Pons (tissue), 1 donor: ENCODE measurements around the gene SLC16A10.
"Not testable (repeated sequence)": the region's sequence is repeated elsewhere in the genome, so short reads cannot be mapped to it uniquely, and the experiment has no call there.

Experiments used
- DNase-seq: peaks from one replicate; pipeline ENCODE4 v3.0.0-alpha.2; 2016; ENCODE audit warnings: low spot score

The SLC16A10 gene

GRCh38 chr6:111087106-111087835 is at the start of gene SLC16A10:
SLC16A10 (plus strand) TSS chr6:111087503; CDS start chr6:111087753, 250 bp downstream.
- no peak for DNase-seq

GRCh38 chr6:111038534-111039252 is 48.6 kb upstream of the SLC16A10 start:
- DNase-seq: no peak

- no peak for DNase-seq
Observed at GRCh38 chr6:111041917-111042316, 45.4 kb upstream of the SLC16A10 start.

GRCh38 chr6:111047244-111047643 is 40.1 kb upstream of the SLC16A10 start:
- DNase-seq: no peak

GRCh38 chr6:111050261-111051023 is 36.9 kb upstream of the SLC16A10 start:
- no peak for DNase-seq

- no peak for DNase-seq
Observed at GRCh38 chr6:111052171-111052570, 35.1 kb upstream of the SLC16A10 start.

- peak; percentile 19 for DNase-seq
Observed at GRCh38 chr6:111057074-111057752, 30.1 kb upstream of the SLC16A10 start.

- no peak for DNase-seq
Observed at GRCh38 chr6:111061508-111061907, 25.8 kb upstream of the SLC16A10 start.

GRCh38 chr6:111061985-111062384 is 25.3 kb upstream of the SLC16A10 start:
- not testable (repeated sequence) for DNase-seq

GRCh38 chr6:111062860-111063259 is 24.4 kb upstream of the SLC16A10 start:
- not testable (repeated sequence) for DNase-seq

- DNase-seq: no peak
Observed at GRCh38 chr6:111068109-111068865, 19.0 kb upstream of the SLC16A10 start.

- no peak for DNase-seq
Observed at GRCh38 chr6:111068866-111069234, 18.5 kb upstream of the SLC16A10 start.

- no peak for DNase-seq
Observed at GRCh38 chr6:111069382-111070104, 17.8 kb upstream of the SLC16A10 start.

- DNase-seq: no peak
Observed at GRCh38 chr6:111070105-111071005, 16.9 kb upstream of the SLC16A10 start.

- no peak for DNase-seq
Observed at GRCh38 chr6:111072801-111073360, 14.4 kb upstream of the SLC16A10 start.

- no peak for DNase-seq
Observed at GRCh38 chr6:111074311-111074710, 13.0 kb upstream of the SLC16A10 start.

GRCh38 chr6:111076024-111076695 is 11.1 kb upstream of the SLC16A10 start:
- DNase-seq: no peak

- DNase-seq: no peak
Observed at GRCh38 chr6:111080698-111081097, 6.6 kb upstream of the SLC16A10 start.

- DNase-seq: no peak
Observed at GRCh38 chr6:111086685-111087084, 618 bp upstream of the SLC16A10 start.
